ENCODE data around the gene RXRA.
"Not testable (repeated sequence)": the region's sequence is repeated elsewhere in the genome, so short reads cannot be mapped to it uniquely, and the experiment has no call there.

DNA sequence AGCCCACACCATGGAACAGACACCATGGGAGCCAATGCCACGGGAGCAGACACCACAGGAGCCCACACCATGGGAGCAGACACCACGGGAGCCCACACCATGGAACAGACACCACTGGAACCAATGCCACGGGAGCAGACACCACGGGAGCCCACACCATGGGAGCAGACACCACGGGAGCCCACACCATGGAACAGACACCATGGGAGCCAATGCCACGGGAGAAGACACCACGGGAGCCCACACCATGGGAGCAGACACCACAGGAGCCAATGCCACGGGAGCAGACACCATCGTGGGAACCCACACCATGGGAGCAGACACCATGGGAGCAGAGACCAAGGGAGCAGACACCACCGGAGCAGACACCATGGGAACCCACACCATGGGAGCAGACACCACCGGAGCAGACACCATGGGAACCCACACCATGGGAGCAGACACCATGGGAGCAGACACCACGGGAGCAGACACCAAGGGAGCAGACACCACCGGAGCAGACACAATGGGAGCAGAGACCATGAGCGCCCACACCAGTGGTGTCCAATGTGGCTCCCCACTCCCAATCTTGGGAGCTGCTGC, 17.5 kb upstream of the RXRA start:
- not testable (repeated sequence) for TF ChIP-seq CTCF, POLR2A (IDR thresholded peaks at IDR 0.05)
